Left lobe of liver (tissue), 2 donors: Measurements from ENCODE around the gene ROR2. TPM values are rescaled to one million over a fixed set of nuclear protein-coding genes. Genes with fewer than 3 reads are reported as not detected.

ENCODE experiments used
- ATAC-seq: fragments of 200-7000 bp; cut with Tn5 transposase; one replicate; pipeline ENCODE4 v1.9.1; 2020; ENCODE audit warnings: mild to moderate bottlenecking, moderate library complexity
- DNase-seq: peaks from one replicate; pipeline ENCODE4 v3.0.0-alpha.2; 2020; ENCODE audit warnings: low spot score
- total RNA-seq: library from RNA; stranded (reverse); gene quantifications from one replicate; pipeline ENCODE4 v1.2.1, GENCODE V29; 2021
- donor health status: DM: no; HTN: no; CAD: no; lungs with moderate emphysema.
- donor health status: DM: no; HTN: yes; CAD: no.

The ROR2 gene
- total RNA-seq, 1 donor from 2014 or later = 0.15 TPM

- ATAC-seq = no peak
- no peak for DNase-seq
These were observed 47.4 kb downstream of the ROR2 start for GRCh38 chr9:91902475-91903125.

GRCh38 chr9:91900797-91901177 is 49.2 kb downstream of the ROR2 start:
- no peak for DNase-seq
- ATAC-seq = no peak

- ATAC-seq (peak; percentile 13), DNase-seq (no peak)
These were observed 49.8 kb downstream of the ROR2 start for GRCh38 chr9:91900055-91900796.

GRCh38 chr9:91899594-91899993 is 50.4 kb downstream of the ROR2 start:
- no peak for ATAC-seq
- DNase-seq = no peak

GRCh38 chr9:91899219-91899563 is 50.8 kb downstream of the ROR2 start:
- ATAC-seq (no peak), DNase-seq (no peak)

- ATAC-seq (no peak), DNase-seq (no peak)
These were observed 51.4 kb downstream of the ROR2 start for GRCh38 chr9:91898451-91899218.

- ATAC-seq (no peak), DNase-seq (no peak)
These were observed 52.8 kb downstream of the ROR2 start for GRCh38 chr9:91897201-91897600.

- DNase-seq (no peak), ATAC-seq (peak; percentile 23)
These were observed 53.4 kb downstream of the ROR2 start for GRCh38 chr9:91896513-91897121.

GRCh38 chr9:91896097-91896496 is 53.9 kb downstream of the ROR2 start:
- DNase-seq (no peak), ATAC-seq (no peak)

- ATAC-seq = no peak
- DNase-seq = no peak
These were observed 55.5 kb downstream of the ROR2 start for GRCh38 chr9:91894536-91894935.

GRCh38 chr9:91894023-91894422 is 56.0 kb downstream of the ROR2 start:
- DNase-seq (no peak), ATAC-seq (no peak)

- ATAC-seq = no peak
- DNase-seq = no peak
These were observed 58.1 kb downstream of the ROR2 start for GRCh38 chr9:91891915-91892314.

GRCh38 chr9:91890662-91891061 is 59.4 kb downstream of the ROR2 start:
- DNase-seq (no peak), ATAC-seq (no peak)

- DNase-seq (no peak), ATAC-seq (no peak)
These were observed 60.7 kb downstream of the ROR2 start for GRCh38 chr9:91889161-91889911.

- DNase-seq = no peak
These were observed 63.5 kb downstream of the ROR2 start for GRCh38 chr9:91886414-91887076.

GRCh38 chr9:91885746-91886413 is 64.1 kb downstream of the ROR2 start:
- ATAC-seq = no peak
- DNase-seq = no peak

More at GRCh38 chr9:91886414-91887076, 63.5 kb downstream of the ROR2 start:
- no peak for ATAC-seq

GRCh38 chr9:91884696-91885687 is 65.0 kb downstream of the ROR2 start:
- no peak for DNase-seq
- ATAC-seq = no peak

GRCh38 chr9:91884153-91884552 is 65.9 kb downstream of the ROR2 start:
- DNase-seq (no peak), ATAC-seq (no peak)
